H1 (cell line): ENCODE measurements around the gene STIM2. TPM values are rescaled to one million over a fixed set of nuclear protein-coding genes. Genes with fewer than 3 reads are reported as not detected.
A peak's percentile ranks its signal among the peaks of the same experiment; 100 is the strongest.

Source experiments
- CTCF ChIA-PET: fragments of 300-600 bp; sonication (Branson Sonifier 250); formaldehyde crosslinking; loops from one replicate; lab custom pipeline; 2021; ENCODE audit not compliant: partially characterized antibody; lab: Charles Lee
- POLR2A ChIA-PET: fragments of 300-600 bp; sonication (Branson Sonifier 250); formaldehyde crosslinking; loops from one replicate; lab custom pipeline; 2021; ENCODE audit warnings: inconsistent platforms; ENCODE audit not compliant: partially characterized antibody; lab: Charles Lee
- DNase-seq, 2 experiments: peaks; one replicate each; pipeline versions ENCODE4 v3.0.0 to v3.0.0-alpha.2; 2010 to 2022; ENCODE audit warnings: low spot score in 2 of 2, low read depth in 1 of 2, mixed read lengths in 1 of 2
- FAIRE-seq: peaks from 2 replicates; lab custom pipeline; 2011; peaks lifted over from hg19 to GRCh38; lab: Jason Lieb, UNC
- H2AFZ ChIP-seq: 2 replicates; pipeline ENCODE4 v1.8.1; 2012; ENCODE audit warnings: low read length, inconsistent platforms
- H2AK5ac ChIP-seq: 2 replicates; pipeline ENCODE4 v1.6.1; 2013; ENCODE audit warnings: low read depth, low read length
- H2BK120ac ChIP-seq: replicated peaks from 2 replicates; pipeline ENCODE3; 2013; ENCODE audit warnings: low read depth, low read length, inconsistent platforms
- H2BK12ac ChIP-seq: 2 replicates; pipeline ENCODE4 v1.6.1; 2013; ENCODE audit warnings: low read depth, low read length
- H2BK15ac ChIP-seq: 2 replicates; pipeline ENCODE4 v1.6.1; 2013; ENCODE audit warnings: low read length
- H2BK20ac ChIP-seq: 2 replicates; pipeline ENCODE4 v1.6.1; 2013; ENCODE audit warnings: low read length
- H2BK5ac ChIP-seq: 2 replicates; pipeline ENCODE4 v1.6.1; 2013; ENCODE audit warnings: low read depth, low read length
- H3K14ac ChIP-seq: 2 replicates; pipeline ENCODE4 v1.6.1; 2013; ENCODE audit warnings: inconsistent platforms; ENCODE audit not compliant: insufficient read length
- H3K18ac ChIP-seq: 2 replicates; pipeline ENCODE4 v1.6.1; 2013; ENCODE audit warnings: low read length; ENCODE audit errors: extremely low read depth
- H3K23ac ChIP-seq: 2 replicates; pipeline ENCODE4 v1.6.1; 2013; ENCODE audit warnings: inconsistent platforms; ENCODE audit not compliant: insufficient read length
- H3K23me2 ChIP-seq: 2 replicates; pipeline ENCODE4 v1.6.1; 2013; ENCODE audit warnings: low read depth, low read length
- H3K27ac ChIP-seq: 2 replicates; pipeline ENCODE4 v1.6.1; 2011; ENCODE audit warnings: low read depth, low read length, inconsistent platforms
- H3K27me3 ChIP-seq, 4 experiments: replicated peaks in 1 of 4; 1 replicate in 1 of 4; 2 replicates in 3 of 4; pipeline versions ENCODE4 v1.6.1 to v1.8.1; 2011 to 2013; ENCODE audit warnings: low read length in 3 of 4, mild to moderate bottlenecking in 3 of 4, inconsistent platforms in 2 of 4, mixed read lengths in 2 of 4, moderate library complexity in 1 of 4; ENCODE audit not compliant: control insufficient read depth in 3 of 4, insufficient read depth in 3 of 4; ENCODE audit errors: extremely low read depth in 1 of 4
- H3K36me3 ChIP-seq, 4 experiments: 2 replicates each; pipeline versions ENCODE4 v1.6.1 to v1.8.1; 2011 to 2013; ENCODE audit warnings: mild to moderate bottlenecking in 4 of 4, low read length in 3 of 4, moderate library complexity in 2 of 4, control low read depth in 1 of 4, inconsistent platforms in 1 of 4; ENCODE audit not compliant: insufficient read depth in 4 of 4, control insufficient read depth in 2 of 4
- H3K4ac ChIP-seq: replicated peaks from 2 replicates; pipeline ENCODE3; 2013; ENCODE audit warnings: low read length, low read depth, mixed read lengths, inconsistent platforms; ENCODE audit not compliant: insufficient read length
- H3K4me1 ChIP-seq, 4 experiments: replicated peaks in 1 of 4; 1 replicate in 1 of 4; 2 replicates in 3 of 4; pipeline versions ENCODE4 v1.6.1 to v1.8.1; 2011 to 2013; ENCODE audit warnings: low read length in 3 of 4, inconsistent platforms in 2 of 4, mixed read lengths in 1 of 4; ENCODE audit not compliant: insufficient read depth in 4 of 4, control insufficient read depth in 3 of 4
- H3K4me2 ChIP-seq, 2 experiments: 2 replicates each; pipeline versions ENCODE4 v1.6.1 to v1.8.1; 2011 to 2013; ENCODE audit warnings: low read depth in 2 of 2, low read length in 2 of 2, control low read depth in 1 of 2, inconsistent platforms in 1 of 2, mild to moderate bottlenecking in 1 of 2; ENCODE audit not compliant: insufficient read depth in 1 of 2
- H3K4me3 ChIP-seq, 4 experiments: fragments of 200-600, 300-600 bp in 1 of 4; sonication (generic), shearing (Covaris generic), sonication (Bioruptor Twin) in 1 of 4; 2 replicates each; pipeline versions ENCODE4 v1.5.1 to v1.8.1; 2011 to 2016; ENCODE audit warnings: low read length in 4 of 4, low read depth in 3 of 4, control low read depth in 2 of 4, inconsistent platforms in 2 of 4, mild to moderate bottlenecking in 2 of 4, mixed read lengths in 1 of 4, moderate library complexity in 1 of 4; ENCODE audit not compliant: insufficient read depth in 2 of 4; ENCODE audit errors: extremely low read depth in 1 of 4
- H3K56ac ChIP-seq: replicated peaks from 2 replicates; pipeline ENCODE3; 2013; ENCODE audit warnings: low read depth, mild to moderate bottlenecking, mixed read lengths, low read length, inconsistent platforms; ENCODE audit not compliant: insufficient read length
- H3K79me1 ChIP-seq: 2 replicates; pipeline ENCODE4 v1.6.1; 2013; ENCODE audit warnings: low read depth, low read length, control low read depth
- H3K79me2 ChIP-seq, 2 experiments: 2 replicates each; pipeline versions ENCODE4 v1.6.1 to v1.8.1; 2012 to 2013; ENCODE audit warnings: low read length in 2 of 2, mild to moderate bottlenecking in 2 of 2, inconsistent platforms in 1 of 2; ENCODE audit not compliant: insufficient read depth in 2 of 2, control insufficient read depth in 1 of 2
- H3K9ac ChIP-seq, 4 experiments: replicated peaks in 1 of 4; 1 replicate in 1 of 4; 2 replicates in 3 of 4; pipeline versions ENCODE4 v1.6.1 to v1.8.1; 2011 to 2013; ENCODE audit warnings: low read depth in 3 of 4, low read length in 3 of 4, control low read depth in 2 of 4, mild to moderate bottlenecking in 2 of 4, moderate library complexity in 2 of 4, inconsistent platforms in 1 of 4; ENCODE audit errors: extremely low read depth in 1 of 4
- H3K9me3 ChIP-seq, 2 experiments: 2 replicates each; pipeline versions ENCODE4 v1.6.1 to v1.8.1; 2012 to 2013; ENCODE audit warnings: mild to moderate bottlenecking in 2 of 2, moderate library complexity in 2 of 2, control low read depth in 1 of 2, inconsistent platforms in 1 of 2, low read depth in 1 of 2, low read length in 1 of 2, mixed read lengths in 1 of 2; ENCODE audit not compliant: insufficient read depth in 2 of 2
- H4K20me1 ChIP-seq, 2 experiments: replicated peaks in 1 of 2; 2 replicates each; pipeline versions ENCODE3 to v1.8.1; 2011 to 2013; ENCODE audit warnings: inconsistent platforms in 2 of 2, low read length in 2 of 2, mild to moderate bottlenecking in 1 of 2; ENCODE audit not compliant: insufficient read depth in 2 of 2, control insufficient read depth in 1 of 2
- H4K5ac ChIP-seq: 2 replicates; pipeline ENCODE4 v1.6.1; 2013; ENCODE audit warnings: low read length, low read depth, mixed read lengths, inconsistent platforms; ENCODE audit not compliant: insufficient read length
- H4K8ac ChIP-seq: 2 replicates; pipeline ENCODE4 v1.8.0; 2013; ENCODE audit warnings: mild to moderate bottlenecking, moderate library complexity, low read length, inconsistent platforms; ENCODE audit not compliant: insufficient read depth; ENCODE audit errors: extremely low read depth
- H4K91ac ChIP-seq: replicated peaks from 2 replicates; pipeline ENCODE3; 2013; ENCODE audit warnings: low read length, mixed read lengths, inconsistent platforms; ENCODE audit not compliant: insufficient read length
- BCL11A ChIP-seq, 2 experiments: IDR thresholded peaks; one replicate each; pipeline ENCODE4 v1.6.1; 2011; ENCODE audit warnings: low read depth in 2 of 2, low read length in 2 of 2, mild to moderate bottlenecking in 2 of 2
- CREB1 ChIP-seq: IDR thresholded peaks from 2 replicates; pipeline ENCODE4 v1.6.1; 2012; ENCODE audit warnings: inconsistent platforms
- JUND ChIP-seq: IDR thresholded peaks from 2 replicates; pipeline ENCODE4 v1.6.1; 2011; ENCODE audit warnings: mild to moderate bottlenecking, improper control_type of control experiment, low read length
- MAFK ChIP-seq: IDR thresholded peaks from 2 replicates; pipeline ENCODE4 v1.6.1; 2012; ENCODE audit warnings: low read depth, mild to moderate bottlenecking, improper control_type of control experiment, low read length
- POU5F1 ChIP-seq: IDR thresholded peaks from 2 replicates; pipeline ENCODE4 v1.6.1; 2011; ENCODE audit warnings: low read depth, mild to moderate bottlenecking, low read length, moderate library complexity
- RAD21 ChIP-seq, 2 experiments: IDR thresholded peaks in 1 of 2; conservative IDR thresholded peaks in 1 of 2; 2 replicates each; pipeline ENCODE4 v1.6.1; 2011; ENCODE audit warnings: low read depth in 2 of 2, low read length in 2 of 2, improper control_type of control experiment in 1 of 2, inconsistent platforms in 1 of 2, mild to moderate bottlenecking in 1 of 2, moderate library complexity in 1 of 2
- SUZ12 ChIP-seq: fragments of 200-600 bp; sonication (generic); IDR thresholded peaks from 2 replicates; pipeline ENCODE4 v1.6.1; 2012; ENCODE audit warnings: mild to moderate bottlenecking, inconsistent platforms, low read length, moderate library complexity, mixed read lengths
- WGBS, 2 experiments: shearing (Covaris generic) in 1 of 2; methylation state at CpG; one replicate each; pipeline versions ENCODE4 v1.1.6 to v1.1.7; 2013 to 2015; ENCODE audit warnings: low lambda C conversion rate in 2 of 2, mixed read lengths in 2 of 2, inconsistent platforms in 1 of 2, low coverage in 1 of 2, missing lambda C conversion rate in 1 of 2; ENCODE audit not compliant: insufficient replicate concordance in 2 of 2, insufficient coverage in 1 of 2, insufficient read length in 1 of 2; ENCODE audit errors: extremely low coverage in 1 of 2, missing lambda C conversion rate in 1 of 2; 5-methylcytosine and 5-hydroxymethylcytosine counted together
- polyA plus RNA-seq, 7 experiments: library from polyadenylated mRNA; depleted of rRNA in 3 of 7; stranded (reverse) in 5 of 7; unstranded in 2 of 7; fragments of >200 nt in 5 of 7; fragments of 200-250 nt in 2 of 7; gene quantifications; 1 replicate in 5 of 7; 2 replicates in 1 of 7; 4 replicates in 1 of 7; pipeline versions ENCODE4 v1.2.1 to v1.2.3, GENCODE V29; 2011 to 2013; ENCODE audit warnings: missing spikeins in 2 of 7, mixed read lengths in 2 of 7
- total RNA-seq: library from RNA; stranded (reverse); fragmentation: NEBNext Ultra II Directional; extraction: Animal tissue kit (Norgen Biotek cat#: 25700); gene quantifications from 2 replicates; pipeline ENCODE4 v1.2.1, GENCODE V29; 2021
- TF ChIP-seq, protein P1 (sequence below): IDR thresholded peaks from 2 replicates; pipeline ENCODE4 v1.6.1; 2012; ENCODE audit warnings: low read length, inconsistent platforms
- TF ChIP-seq, protein P2 (sequence below), 3 experiments: IDR thresholded peaks; 1 replicate in 2 of 3; 2 replicates in 1 of 3; pipeline versions ENCODE4 v1.5.1 to v1.6.1; 2011; ENCODE audit warnings: low read length in 3 of 3, mild to moderate bottlenecking in 3 of 3, inconsistent platforms in 2 of 3, low read depth in 1 of 3, moderate library complexity in 1 of 3; ENCODE audit not compliant: insufficient read depth in 1 of 3; ENCODE audit errors: control extremely low read depth in 1 of 3

Gene STIM2
- total and polyA plus RNA-seq, 2 of the 8 experiments (the other 6 are each of a cell fraction or from before 2014, with no cell fraction given): 22.9 to 23.0 TPM

DNA sequence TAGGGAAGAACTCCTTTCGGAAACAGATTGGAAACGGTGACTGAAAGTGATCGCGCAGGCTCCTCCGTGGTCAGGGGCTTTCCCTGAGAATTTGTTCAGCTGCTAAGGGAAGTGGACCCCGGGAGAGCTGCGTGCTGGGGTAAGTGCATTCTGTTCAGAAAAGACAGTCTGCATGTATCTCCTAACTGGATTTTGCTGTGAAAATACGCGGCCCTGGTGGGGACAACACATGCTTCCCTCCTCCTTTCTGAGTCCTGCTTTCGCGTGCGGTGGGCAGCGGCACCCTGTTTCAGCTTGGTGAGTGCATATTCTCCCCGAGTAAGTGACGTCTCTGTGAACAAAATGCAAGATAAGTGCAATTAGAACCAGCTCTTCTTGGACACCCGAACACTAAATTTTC, 195.6 kb downstream of the STIM2 start:
- Histone ChIP-seq H3K9ac (no peak overlapping the region), H3K4ac (no peak overlapping the region), H3K36me3 (no peaks in the 10 kb centered on the region), H3K9me3 (no peaks in the 10 kb centered on the region), H2BK5ac (no peak overlapping the region), H3K56ac (no peak overlapping the region), H3K23me2 (no peaks in the 10 kb centered on the region), H2BK120ac (no peak overlapping the region), H3K18ac (no peak overlapping the region), H4K8ac (no peak overlapping the region), H3K14ac (no peak overlapping the region), H3K79me2 (no peaks in the 10 kb centered on the region), H2AK5ac (no peak overlapping the region), H4K91ac (no peak overlapping the region), H4K5ac (no peak overlapping the region), H3K27me3 (no peaks in the 10 kb centered on the region), H3K4me1 (peaks cover 0 to 2% (median under 1%) of the 10 kb centered on the region in 4 experiments; a peak in 1 of 7 replicates), H2BK12ac (no peak overlapping the region), H3K27ac (no peak overlapping the region), H2BK20ac (no peak overlapping the region), H3K79me1 (no peaks in the 10 kb centered on the region), H3K4me3 (no peak overlapping the region), H4K20me1 (no peaks in the 10 kb centered on the region), H2BK15ac (no peak overlapping the region), H3K23ac (no peak overlapping the region), H2AFZ (peak overlapping the region; percentile 17; the same call in 1 of the 2 replicates), H3K4me2 (no peak overlapping the region)
- CTCF ChIA-PET: interaction anchor here (0.6 to 3.7 kb wide), 6 partner anchors 9 to 262 kb away, joined by 3 to 19 read pairs (median 3); no protein-coding TSS in a partner anchor
- no peak for DNase-seq
- FAIRE-seq: no peak
- POLR2A ChIA-PET: interaction anchor here (0.7 to 1.3 kb wide), 2 partner anchors 8 to 11 kb away, joined by 3 read pairs; no protein-coding TSS in a partner anchor
- WGBS, 2 experiments: 89% methylated on average over 16 of the region's 16 CpGs; no CpG with 5 or more reads in 1 of the 2 experiments
- TF ChIP-seq MAFK: no peak
- TF ChIP-seq CREB1: no peak
- no peak for TF ChIP-seq POU5F1
- TF ChIP-seq RAD21 (IDR thresholded peaks at IDR 0.05 in 1 of 2, conservative IDR thresholded peaks at IDR 0.05 in 1 of 2; ENCODE audit: low read depth in 2 of 2, low read length in 2 of 2): no peak
- TF ChIP-seq, protein P1, sequence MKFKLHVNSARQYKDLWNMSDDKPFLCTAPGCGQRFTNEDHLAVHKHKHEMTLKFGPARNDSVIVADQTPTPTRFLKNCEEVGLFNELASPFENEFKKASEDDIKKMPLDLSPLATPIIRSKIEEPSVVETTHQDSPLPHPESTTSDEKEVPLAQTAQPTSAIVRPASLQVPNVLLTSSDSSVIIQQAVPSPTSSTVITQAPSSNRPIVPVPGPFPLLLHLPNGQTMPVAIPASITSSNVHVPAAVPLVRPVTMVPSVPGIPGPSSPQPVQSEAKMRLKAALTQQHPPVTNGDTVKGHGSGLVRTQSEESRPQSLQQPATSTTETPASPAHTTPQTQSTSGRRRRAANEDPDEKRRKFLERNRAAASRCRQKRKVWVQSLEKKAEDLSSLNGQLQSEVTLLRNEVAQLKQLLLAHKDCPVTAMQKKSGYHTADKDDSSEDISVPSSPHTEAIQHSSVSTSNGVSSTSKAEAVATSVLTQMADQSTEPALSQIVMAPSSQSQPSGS: no peak
- TF ChIP-seq JUND: no peak
- TF ChIP-seq BCL11A (IDR thresholded peaks at IDR 0.05; ENCODE audit: low read depth in 2 of 2, low read length in 2 of 2): no peak
- TF ChIP-seq, protein P2, sequence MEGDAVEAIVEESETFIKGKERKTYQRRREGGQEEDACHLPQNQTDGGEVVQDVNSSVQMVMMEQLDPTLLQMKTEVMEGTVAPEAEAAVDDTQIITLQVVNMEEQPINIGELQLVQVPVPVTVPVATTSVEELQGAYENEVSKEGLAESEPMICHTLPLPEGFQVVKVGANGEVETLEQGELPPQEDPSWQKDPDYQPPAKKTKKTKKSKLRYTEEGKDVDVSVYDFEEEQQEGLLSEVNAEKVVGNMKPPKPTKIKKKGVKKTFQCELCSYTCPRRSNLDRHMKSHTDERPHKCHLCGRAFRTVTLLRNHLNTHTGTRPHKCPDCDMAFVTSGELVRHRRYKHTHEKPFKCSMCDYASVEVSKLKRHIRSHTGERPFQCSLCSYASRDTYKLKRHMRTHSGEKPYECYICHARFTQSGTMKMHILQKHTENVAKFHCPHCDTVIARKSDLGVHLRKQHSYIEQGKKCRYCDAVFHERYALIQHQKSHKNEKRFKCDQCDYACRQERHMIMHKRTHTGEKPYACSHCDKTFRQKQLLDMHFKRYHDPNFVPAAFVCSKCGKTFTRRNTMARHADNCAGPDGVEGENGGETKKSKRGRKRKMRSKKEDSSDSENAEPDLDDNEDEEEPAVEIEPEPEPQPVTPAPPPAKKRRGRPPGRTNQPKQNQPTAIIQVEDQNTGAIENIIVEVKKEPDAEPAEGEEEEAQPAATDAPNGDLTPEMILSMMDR (IDR thresholded peaks at IDR 0.05; ENCODE audit: control extremely low read depth in 1 of 3, insufficient read depth in 1 of 3, low read depth in 1 of 3, low read length in 3 of 3): no peak
- TF ChIP-seq SUZ12: no peak
